ENCODE results near the gene C1orf53.
A peak's percentile ranks its signal among the peaks of the same experiment; 100 is the strongest.
"Not testable (repeated sequence)": the region's sequence is repeated elsewhere in the genome, so short reads cannot be mapped to it uniquely, and the experiment has no call there.

The C1orf53 gene

GRCh38 chr1:197921235-197922069 lies 19.0 kb downstream of the C1orf53 start:
- DNase-seq (ENCODE audit: low read depth in 2 of 2), result no peak

GRCh38 chr1:197922070-197922390 lies 19.6 kb downstream of the C1orf53 start:
- no peak for DNase-seq (ENCODE audit: low read depth in 2 of 2)

- no peak for DNase-seq (ENCODE audit: low read depth in 2 of 2)
Observed at GRCh38 chr1:197923038-197923437, 20.6 kb downstream of the C1orf53 start.

- no peak for DNase-seq (ENCODE audit: low read depth in 2 of 2)
Observed at GRCh38 chr1:197924516-197925123, 22.2 kb downstream of the C1orf53 start.

GRCh38 chr1:197927908-197928665 lies 25.7 kb downstream of the C1orf53 start:
- DNase-seq (ENCODE audit: low read depth in 2 of 2), result no peak

DNA sequence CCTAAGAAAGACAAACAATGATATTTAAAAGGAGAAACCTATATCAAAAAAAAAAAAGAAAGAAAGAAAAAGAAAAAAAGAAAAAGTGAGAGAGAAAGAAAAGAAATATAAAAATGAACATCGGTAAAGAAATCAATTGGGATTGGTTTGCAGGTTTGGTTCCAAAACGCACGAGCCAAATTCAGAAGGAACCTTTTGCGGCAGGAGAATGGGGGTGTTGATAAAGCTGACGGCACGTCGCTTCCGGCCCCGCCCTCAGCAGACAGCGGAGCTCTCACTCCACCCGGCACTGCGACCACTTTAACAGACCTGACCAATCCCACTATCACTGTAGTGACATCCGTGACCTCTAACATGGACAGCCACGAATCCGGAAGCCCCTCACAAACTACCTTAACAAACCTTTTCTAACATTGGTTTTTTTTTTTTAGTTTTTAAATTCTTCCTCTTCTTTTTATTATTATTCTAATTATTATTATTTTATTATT lies 26.5 kb downstream of the C1orf53 start:
- DNase-seq (ENCODE audit: low read depth in 2 of 2), result no peak

DNA sequence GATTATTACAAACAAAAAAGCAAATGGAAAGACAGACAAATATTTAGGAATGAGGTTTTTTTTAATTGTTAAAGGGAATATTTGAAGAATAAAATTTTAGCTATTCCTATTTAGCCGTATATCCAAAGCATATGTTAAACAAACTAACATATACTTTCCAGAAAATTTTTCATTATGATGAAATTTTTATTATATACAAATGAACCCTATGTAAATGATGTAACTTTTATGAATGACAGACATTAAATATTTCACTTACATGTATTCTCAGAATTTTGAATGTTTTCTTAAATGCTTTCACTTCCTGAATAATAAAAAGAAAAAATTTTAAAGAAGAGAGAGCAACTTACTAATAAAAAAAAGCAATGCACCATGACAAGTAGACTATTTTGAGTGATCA lies 30.6 kb downstream of the C1orf53 start:
- no peak for DNase-seq (ENCODE audit: low read depth in 2 of 2)

DNA sequence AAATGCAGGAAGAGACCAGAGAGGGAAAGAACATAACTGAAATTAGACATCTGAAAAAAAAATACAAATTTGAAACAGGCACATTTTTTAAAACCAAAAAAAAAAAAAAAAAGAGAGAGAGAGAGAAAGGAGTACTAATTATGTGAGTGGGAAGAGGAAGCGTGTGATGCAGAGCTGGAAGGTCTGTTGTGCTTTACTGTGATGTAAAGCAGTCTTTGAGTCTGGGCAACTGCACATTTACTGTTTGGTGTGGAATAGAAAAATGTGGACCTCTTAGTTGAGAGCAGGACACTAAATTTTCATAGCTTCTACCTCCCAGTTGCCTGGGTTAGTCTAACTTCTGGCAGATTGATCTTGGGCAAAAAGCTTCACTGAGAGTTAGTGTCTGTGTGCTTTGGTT lies 31.2 kb downstream of the C1orf53 start:
- DNase-seq (ENCODE audit: low read depth in 2 of 2), result no peak

DNA sequence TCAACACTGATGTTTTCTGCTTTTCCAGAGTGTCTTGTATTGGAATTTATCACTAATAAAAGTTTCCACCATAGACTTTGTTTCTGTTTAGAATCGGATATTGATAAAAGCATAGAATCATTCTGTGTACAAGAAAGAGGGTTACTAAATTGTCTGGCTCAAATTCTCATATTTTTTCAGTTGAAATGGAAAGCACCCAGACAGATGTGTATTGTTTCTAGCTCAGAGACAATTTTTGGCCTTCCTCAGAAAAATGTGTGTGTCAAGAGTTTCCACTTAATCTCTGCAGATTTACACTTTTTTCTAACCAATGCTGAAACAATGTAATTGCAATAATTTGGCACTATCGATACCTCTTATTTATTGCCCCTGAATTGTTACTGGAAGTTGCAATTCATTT lies 35.0 kb downstream of the C1orf53 start:
- DNase-seq (ENCODE audit: low read depth in 2 of 2), result no peak

- no peak for DNase-seq (ENCODE audit: low read depth in 2 of 2)
Observed at GRCh38 chr1:197937892-197938291, 35.5 kb downstream of the C1orf53 start.

DNA sequence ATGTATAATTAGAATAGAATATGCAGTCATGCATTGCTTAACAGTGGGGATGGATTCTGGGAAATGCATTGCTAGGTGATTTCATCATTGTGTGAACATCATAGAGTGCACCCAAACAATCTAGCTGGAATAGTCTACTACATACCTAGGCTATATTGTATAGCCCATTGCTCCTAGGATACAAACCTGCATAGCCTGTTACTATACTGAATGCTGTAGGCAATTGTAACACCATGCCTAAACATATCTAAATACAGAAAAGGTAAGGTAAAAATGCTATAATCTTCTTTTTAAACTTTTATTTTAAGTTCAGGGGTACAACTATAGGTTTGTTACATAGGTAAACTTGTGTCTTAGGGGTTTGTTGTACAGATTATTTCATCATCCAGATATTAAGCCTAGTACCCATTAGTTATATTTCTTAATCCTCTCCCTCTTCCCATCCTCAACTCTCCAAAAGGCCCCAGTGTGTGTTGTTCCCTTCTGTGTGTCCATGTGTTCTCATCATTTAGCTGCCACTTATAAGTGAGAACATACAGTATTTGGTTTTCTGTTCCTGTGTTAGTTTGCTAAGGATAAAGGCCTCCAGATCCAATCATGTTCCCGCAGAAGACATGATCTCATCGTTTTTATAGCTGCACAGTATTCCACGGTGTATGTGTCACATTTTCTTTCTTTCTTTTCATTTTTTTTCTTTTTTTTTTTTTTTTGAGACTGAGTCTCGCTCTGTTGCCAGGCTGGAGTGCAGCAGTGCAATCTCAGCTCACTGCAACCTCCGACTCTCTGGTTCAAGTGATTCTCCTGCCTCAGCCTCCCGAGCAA lies 36.9 kb downstream of the C1orf53 start:
- peak; percentile 41 to 53 for DNase-seq (ENCODE audit: low read depth in 2 of 2)

DNA sequence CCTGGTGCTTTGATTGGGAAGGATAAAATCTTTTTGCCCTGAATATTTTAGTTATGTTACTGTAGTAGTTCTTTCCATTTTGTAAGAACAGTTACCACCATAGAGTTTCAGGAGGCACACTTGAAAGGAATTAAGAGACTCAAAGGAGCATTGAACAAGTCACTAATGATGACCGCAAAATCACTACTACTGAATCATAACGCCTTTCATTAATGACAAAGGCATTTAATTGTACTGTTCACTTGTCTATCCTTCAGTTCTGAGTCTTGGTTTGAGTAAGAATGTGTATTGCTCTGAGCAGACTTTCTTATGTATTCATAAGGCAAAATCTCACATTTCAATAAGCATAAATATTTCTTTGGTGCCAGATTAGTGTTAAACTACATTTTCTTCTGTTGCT lies 39.6 kb downstream of the C1orf53 start:
- no peak for DNase-seq (ENCODE audit: low read depth in 2 of 2)

DNA sequence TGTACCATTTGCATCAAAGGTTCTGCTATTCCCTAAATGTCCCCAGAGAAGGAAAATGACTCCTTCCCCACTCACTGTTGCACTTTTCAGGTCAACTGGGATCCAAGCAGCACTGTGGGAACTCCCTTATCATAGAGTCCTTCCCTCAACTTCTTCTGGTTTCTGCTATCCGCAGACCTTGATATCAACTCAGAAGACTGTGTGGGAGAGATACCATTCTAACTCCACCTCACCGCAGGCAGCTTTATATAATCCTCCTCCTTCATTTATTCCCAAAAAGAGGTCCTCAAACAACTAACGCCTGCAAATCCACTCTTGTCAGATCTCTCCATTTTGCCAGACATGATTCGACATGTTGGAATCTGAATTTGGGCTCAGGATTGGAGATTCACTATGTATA lies 42.1 kb downstream of the C1orf53 start:
- no peak for DNase-seq (ENCODE audit: low read depth in 2 of 2)

DNA sequence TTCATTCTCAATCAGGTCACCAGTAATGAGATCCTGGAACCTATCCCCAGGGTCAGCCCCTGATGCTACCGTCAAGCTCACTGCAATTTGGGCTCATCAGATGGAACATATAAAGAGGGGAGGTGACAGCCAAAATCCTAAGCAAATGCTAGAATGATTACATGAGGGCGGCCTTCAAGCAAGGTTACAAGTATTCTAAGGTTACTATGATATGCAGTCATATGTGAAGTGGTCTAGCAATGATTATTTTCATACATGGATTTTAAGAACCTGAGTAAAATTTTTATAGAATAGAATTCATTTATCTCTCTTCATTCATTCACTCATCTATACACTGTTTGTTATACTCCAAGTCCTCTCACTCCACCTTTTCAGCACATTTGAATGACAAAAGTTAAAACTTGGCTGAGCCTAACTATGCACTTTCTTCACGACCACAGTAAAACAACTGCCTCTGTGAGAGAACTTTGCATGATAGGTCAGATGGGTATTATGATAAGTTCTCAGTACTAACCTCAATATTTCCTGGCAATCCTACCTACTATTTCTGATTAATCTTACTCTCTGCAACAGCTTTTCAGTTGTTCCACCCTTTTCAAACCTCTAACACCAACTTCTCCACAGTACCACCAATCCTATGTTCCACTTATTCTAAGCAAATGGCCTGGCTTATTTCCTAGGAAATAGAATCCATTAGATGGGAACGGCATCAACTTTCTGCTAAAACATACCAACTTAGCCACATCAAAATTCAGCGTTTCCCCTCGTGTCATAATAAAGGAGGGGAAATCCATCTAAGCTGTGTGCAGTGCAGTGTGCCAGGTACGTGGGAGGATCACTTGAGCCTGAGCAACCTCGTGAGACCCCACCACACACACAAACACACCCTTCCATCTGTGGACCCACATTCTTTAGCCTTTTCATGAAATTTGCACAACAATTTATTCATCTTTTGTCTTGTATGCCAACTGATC lies 46.8 kb downstream of the C1orf53 start:
- DNase-seq (ENCODE audit: low read depth in 2 of 2), result no peak

DNA sequence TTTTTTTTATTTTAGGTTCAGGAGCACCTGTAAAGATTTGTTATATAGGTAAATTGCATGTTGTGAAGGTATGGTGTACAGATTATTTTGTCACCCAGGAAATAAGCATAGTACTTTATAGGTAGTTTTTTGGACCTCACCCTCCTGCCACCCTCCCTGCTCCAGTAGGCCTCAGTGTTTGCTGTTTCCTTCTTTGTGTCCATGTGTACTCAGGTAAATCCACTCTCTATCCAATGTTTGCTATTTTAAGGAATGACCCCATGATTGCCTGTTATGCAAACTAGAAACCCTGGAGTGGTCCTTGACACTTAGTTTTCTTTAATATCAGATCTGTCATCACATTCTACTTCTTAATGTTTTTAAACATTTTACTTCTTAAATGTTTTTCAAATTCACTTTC lies 48.7 kb downstream of the C1orf53 start:
- DNase-seq (ENCODE audit: low read depth in 2 of 2), result no peak

- no peak for DNase-seq (ENCODE audit: low read depth in 2 of 2)
Observed at GRCh38 chr1:197951617-197952175, 49.3 kb downstream of the C1orf53 start.

DNA sequence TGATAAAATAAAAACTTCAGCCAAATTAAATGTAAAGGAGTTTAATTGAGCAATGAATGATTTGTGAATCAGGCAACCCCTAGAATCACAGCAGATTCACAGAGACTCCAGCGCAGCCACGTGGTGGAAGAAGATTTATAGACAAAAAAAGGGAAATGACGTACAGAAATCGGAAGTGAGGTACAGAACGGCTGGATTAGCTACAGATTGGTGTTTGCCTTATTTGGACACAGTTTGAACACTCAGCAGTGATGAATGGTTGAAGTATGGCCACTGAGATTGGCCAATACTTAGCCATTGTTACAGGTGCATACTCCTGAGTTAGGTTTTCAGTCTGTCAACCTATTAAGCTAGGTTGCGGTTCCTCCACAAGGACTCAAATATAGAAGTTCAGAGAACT lies 51.0 kb downstream of the C1orf53 start:
- DNase-seq (ENCODE audit: low read depth in 2 of 2), result not testable (repeated sequence)

DNA sequence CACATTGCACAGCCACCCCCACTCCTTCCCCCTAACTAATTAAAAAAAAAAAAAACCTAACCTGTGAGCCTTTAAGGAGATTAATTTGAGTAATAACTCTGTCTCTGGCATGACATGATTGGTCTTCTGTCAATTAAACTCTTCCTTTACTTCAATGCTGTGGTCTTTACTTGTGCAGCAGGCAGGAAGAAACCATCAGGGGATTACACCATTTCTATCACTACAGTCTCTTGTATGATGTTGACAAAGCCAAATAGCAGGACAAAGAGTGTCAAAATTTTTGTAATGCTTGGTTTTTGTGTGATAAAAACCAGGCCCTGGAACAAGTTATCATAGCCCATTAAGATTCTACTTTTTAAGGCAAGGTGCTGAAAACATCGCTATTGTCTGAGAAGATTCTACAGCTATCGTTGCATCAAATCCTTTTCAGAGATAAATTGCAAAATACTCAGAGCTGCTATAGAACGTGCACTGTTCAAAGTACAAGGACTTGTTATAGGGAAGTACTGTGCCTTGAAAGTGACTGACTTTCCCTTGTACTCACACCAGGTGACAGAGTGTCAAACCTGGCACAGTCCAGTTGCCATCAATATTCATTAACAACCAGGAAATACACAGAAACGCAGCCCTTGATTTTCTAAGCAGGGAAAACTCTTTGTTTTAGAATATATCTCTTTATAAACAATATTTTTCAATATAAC lies 52.4 kb downstream of the C1orf53 start:
- DNase-seq (ENCODE audit: low read depth in 2 of 2), result no peak

- peak; percentile 70 to 74 for DNase-seq (ENCODE audit: low read depth in 2 of 2)
Observed at GRCh38 chr1:197955486-197956394, 53.3 kb downstream of the C1orf53 start.
